RWPE2 (cell line): ENCODE data around the gene CYP2A6.
"Not testable (repeated sequence)": the region's sequence is repeated elsewhere in the genome, so short reads cannot be mapped to it uniquely, and the experiment has no call there.

Experiments used
- ATAC-seq: fragments of 200-7000 bp; cut with Tn5 transposase; 3 replicates; pipeline ENCODE4 v1.9.1; 2021; ENCODE audit warnings: low read depth
- DNase-seq: peaks from one replicate; pipeline ENCODE4 v3.0.0-alpha.2; 2020; ENCODE audit warnings: low spot score
- H3K27ac ChIP-seq: fragments of 450-650 bp; 2 replicates; pipeline ENCODE4 v1.5.1; 2017; ENCODE audit warnings: mild to moderate bottlenecking; ENCODE audit not compliant: poor library complexity, severe bottlenecking
- H3K27me3 ChIP-seq: fragments of 250-450 bp; sonication (Bioruptor Pico); 2 replicates; pipeline ENCODE4 v1.5.1; 2021; ENCODE audit warnings: mild to moderate bottlenecking, moderate library complexity; ENCODE audit not compliant: insufficient read depth, poor library complexity, severe bottlenecking
- H3K36me3 ChIP-seq: fragments of 250-450 bp; sonication (Bioruptor Pico); 2 replicates; pipeline ENCODE4 v1.5.1; 2020; ENCODE audit warnings: low read depth, mild to moderate bottlenecking, moderate library complexity
- H3K4me1 ChIP-seq: fragments of 250-450 bp; sonication (Bioruptor Pico); 2 replicates; pipeline ENCODE4 v1.5.1; 2021; ENCODE audit warnings: mild to moderate bottlenecking, moderate library complexity; ENCODE audit not compliant: insufficient read depth, poor library complexity, severe bottlenecking
- H3K4me3 ChIP-seq: fragments of 250-450 bp; sonication (Bioruptor Pico); 2 replicates; pipeline ENCODE4 v1.5.1; 2021; ENCODE audit warnings: mild to moderate bottlenecking, moderate library complexity; ENCODE audit not compliant: severe bottlenecking
- H3K9me3 ChIP-seq: fragments of 250-450 bp; sonication (Bioruptor Pico); 2 replicates; pipeline ENCODE4 v1.5.1; 2021; ENCODE audit warnings: mild to moderate bottlenecking, moderate library complexity; ENCODE audit not compliant: severe bottlenecking
- TF ChIP-seq, protein P1 (sequence below): fragments of 450-650 bp; IDR thresholded peaks from one replicate; pipeline ENCODE4 v1.5.1; 2017; ENCODE audit warnings: mild to moderate bottlenecking, moderate library complexity; ENCODE audit not compliant: poor library complexity, severe bottlenecking

Gene CYP2A6

DNA sequence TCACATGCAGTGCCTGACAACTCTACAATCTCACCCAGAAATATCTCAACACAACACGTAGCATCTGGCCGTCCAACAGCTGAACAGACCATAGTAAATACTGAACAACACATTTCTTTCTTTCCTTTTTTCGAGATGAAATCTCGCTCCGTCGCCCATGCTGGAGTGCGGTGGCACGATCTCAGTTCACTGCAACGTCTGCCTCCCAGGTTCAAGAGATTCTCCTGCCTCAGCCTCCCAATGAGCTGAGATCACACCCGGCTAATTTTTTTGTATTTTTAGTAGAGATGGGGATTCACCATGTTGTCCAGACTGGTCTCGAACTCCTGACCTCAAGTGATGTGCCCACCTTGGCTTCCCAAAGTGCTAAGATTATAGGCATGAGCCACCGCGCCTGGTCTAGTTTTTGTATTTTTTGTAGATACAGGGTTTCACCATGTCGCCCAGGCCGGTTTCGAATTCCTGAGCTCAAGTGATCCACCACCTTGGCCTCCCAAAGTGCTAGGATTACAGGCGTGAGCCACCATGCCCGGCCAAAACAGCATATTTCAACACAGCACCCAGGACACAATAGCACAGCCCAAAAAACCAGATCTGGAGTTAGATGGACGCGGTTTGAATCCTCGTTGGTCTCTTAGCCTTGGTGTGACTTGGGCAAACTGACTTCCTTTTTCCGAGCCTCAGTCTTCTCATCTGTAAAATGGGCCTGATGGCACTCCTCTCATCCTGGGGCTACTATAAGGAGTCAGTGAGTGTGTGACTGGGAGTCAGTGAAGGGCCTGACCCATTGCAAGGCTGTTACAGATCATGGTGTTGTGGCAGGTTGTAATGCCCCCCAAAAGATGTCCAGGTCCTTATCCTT is 22.6 kb downstream of the CYP2A6 start:
- no peak overlapping the region for H3K4me3 ChIP-seq
- H3K27ac ChIP-seq = no peak overlapping the region
- H3K27me3 ChIP-seq = no peaks in the 10 kb centered on the region
- TF ChIP-seq, protein P1, sequence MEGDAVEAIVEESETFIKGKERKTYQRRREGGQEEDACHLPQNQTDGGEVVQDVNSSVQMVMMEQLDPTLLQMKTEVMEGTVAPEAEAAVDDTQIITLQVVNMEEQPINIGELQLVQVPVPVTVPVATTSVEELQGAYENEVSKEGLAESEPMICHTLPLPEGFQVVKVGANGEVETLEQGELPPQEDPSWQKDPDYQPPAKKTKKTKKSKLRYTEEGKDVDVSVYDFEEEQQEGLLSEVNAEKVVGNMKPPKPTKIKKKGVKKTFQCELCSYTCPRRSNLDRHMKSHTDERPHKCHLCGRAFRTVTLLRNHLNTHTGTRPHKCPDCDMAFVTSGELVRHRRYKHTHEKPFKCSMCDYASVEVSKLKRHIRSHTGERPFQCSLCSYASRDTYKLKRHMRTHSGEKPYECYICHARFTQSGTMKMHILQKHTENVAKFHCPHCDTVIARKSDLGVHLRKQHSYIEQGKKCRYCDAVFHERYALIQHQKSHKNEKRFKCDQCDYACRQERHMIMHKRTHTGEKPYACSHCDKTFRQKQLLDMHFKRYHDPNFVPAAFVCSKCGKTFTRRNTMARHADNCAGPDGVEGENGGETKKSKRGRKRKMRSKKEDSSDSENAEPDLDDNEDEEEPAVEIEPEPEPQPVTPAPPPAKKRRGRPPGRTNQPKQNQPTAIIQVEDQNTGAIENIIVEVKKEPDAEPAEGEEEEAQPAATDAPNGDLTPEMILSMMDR = no peak
- H3K36me3 ChIP-seq = no peaks in the 10 kb centered on the region
- H3K4me1 ChIP-seq = peaks cover 8% of the 10 kb centered on the region
- DNase-seq = no peak
- no peak for ATAC-seq
- no peaks in the 10 kb centered on the region for H3K9me3 ChIP-seq

DNA sequence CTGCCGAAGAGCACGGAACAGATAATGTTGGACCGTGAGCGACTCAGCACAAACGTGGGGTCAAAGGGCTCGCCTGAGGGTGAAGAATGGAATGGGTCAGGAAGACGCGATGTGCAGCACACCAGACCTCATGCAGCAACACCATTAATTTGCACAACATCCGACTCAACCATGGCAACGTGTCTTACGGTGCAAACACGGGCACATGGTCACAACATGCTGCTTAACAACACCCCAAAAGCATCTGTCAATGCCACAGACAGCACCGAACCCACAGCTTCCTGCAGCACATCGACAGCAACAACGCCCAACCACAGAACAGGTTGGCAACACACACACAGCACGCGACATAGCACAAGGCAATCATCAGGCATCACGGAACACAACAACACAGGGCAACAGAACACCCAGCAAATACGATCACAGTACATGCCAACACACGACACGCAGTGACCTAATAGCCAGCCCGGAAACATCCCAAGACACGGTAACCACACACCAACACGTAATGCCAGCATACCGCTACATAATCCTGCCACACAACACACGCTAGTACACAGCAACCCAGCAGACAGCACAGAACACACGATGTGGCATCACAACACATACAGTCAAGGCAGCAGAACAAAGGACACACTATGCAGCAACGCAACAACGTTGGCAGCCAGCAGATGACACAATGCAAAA is 23.4 kb downstream of the CYP2A6 start:
- not testable (repeated sequence) for ATAC-seq, DNase-seq, H3K27me3 ChIP-seq, H3K4me3 ChIP-seq, H3K9me3 ChIP-seq, H3K27ac ChIP-seq, H3K36me3 ChIP-seq, H3K4me1 ChIP-seq

DNA sequence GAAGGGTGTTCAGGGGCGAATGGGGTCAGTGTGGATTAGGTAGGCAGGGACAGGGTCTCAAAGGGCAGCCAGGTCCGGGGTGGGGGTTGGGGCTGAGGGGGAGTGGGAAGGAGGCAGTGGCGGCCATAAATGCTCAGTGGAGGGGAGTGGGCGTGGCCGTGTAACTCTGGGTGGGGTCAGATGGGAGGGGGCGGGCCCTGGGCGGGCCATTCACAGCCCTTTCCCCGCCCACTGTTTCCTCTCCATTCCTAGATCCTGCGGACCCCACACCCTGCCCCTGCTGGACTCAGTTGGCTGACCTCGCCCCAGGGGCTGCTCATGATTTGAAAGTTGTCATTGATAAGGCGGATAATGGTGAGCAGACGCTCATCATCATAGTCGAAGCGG is 23.9 kb downstream of the CYP2A6 start:
- not testable (repeated sequence) for H3K4me3 ChIP-seq, DNase-seq, H3K27ac ChIP-seq, H3K36me3 ChIP-seq, H3K9me3 ChIP-seq, ATAC-seq, H3K27me3 ChIP-seq, H3K4me1 ChIP-seq

DNA sequence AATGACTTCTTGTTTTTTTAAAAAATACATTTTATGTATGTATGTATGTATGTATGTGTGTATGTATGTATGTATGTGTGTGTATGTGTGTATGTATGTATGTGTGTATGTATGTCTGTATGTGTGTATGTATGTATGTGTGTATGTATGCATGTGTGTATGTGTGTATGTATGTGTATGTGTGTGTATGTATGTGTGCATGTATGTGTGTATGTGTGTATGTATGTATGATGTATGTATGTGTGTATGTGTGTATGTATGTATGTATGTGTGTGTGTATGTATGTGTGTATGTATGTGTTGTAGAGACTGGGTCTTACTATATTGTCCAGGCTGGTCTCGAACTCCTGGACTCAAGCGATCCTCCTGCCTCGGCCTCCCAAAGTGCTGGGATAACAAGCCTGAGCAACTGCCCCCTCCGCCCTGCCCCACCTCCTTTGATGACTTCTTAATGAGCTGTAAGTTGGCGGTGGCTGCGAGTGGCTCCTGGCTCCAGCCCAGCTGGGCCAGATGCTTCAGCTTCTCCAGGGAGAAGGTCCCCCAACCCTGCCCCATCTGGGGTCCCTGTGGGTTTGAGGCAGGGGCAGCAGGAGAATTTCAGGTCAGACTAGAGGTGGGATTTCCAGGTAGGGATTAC is 24.7 kb downstream of the CYP2A6 start:
- not testable (repeated sequence) for H3K4me3 ChIP-seq, H3K4me1 ChIP-seq, H3K27me3 ChIP-seq, DNase-seq, H3K36me3 ChIP-seq, H3K27ac ChIP-seq, H3K9me3 ChIP-seq, ATAC-seq

DNA sequence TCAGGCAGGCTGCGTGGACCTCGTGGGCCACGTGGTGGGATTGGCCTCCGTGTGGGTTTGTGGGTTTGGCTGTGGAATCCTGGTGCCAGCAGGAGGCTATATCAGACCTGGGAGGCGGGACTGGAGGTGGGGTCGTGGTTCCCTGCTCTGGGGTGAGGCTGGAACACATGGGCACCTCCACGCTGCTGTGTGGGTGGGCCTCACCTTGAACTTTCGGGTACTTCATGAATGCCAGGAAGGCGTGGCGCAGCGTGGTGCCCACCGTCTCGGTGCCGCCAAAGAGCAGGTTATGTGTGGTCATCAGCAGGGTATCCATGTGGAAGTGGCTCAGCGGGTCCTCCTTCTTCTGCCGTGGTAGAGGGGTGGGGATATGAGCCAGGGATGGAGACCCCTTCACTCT is 25.3 kb downstream of the CYP2A6 start:
- not testable (repeated sequence) for H3K27me3 ChIP-seq, H3K4me3 ChIP-seq, H3K36me3 ChIP-seq, H3K27ac ChIP-seq, H3K4me1 ChIP-seq, H3K9me3 ChIP-seq, DNase-seq, ATAC-seq

DNA sequence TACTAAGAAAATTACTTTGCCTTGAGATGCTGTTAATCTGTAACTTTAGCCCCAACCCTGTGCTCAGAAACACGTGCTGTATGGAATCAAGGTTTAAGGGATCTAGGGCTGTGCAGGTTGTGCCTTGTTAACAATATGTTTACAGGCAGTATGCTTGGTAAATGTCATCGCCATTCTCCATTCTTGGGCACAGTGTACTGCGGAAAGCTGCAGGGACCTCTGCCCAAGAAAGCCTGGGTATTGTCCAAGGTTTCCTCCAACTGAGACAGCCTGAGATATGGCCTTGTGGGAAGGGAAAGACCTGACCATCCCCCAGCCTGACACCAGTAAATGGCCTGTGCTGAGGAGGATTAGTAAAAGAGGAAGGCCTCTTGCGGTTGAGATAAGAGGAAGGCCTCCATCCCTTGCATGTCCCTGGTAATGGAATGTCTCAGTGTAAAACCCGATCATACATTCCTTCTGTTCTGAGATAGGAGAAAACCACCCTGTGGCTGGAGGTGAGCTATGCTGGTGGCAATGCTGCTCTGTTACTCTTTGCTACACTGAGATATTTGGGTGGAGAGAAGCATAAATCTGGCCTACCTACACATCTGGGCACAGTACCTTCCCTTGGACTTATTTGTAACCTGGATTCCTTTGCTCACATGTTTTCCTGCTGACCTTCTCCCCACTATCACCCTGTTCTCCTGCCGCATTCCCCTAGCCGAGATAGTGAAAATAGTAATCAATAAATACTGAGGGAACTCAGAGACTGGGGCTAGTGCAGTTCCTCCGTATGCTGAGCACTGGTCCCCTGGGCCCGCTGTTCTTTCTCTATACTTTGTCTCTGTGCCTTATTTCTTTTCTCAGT is 27.3 kb downstream of the CYP2A6 start:
- not testable (repeated sequence) for ATAC-seq, H3K4me1 ChIP-seq, DNase-seq, H3K9me3 ChIP-seq, H3K27ac ChIP-seq, H3K4me3 ChIP-seq, H3K27me3 ChIP-seq, H3K36me3 ChIP-seq
